GM18526 (cell line): ENCODE results near the gene BRMS1.

Source experiments
- POLR2A ChIP-seq: IDR thresholded peaks from 3 replicates; pipeline ENCODE4 v1.6.1; 2011; ENCODE audit not compliant: insufficient read length; ENCODE audit errors: extremely low read depth

Gene BRMS1

GRCh38 chr11:66365166-66365565 is 20.3 kb upstream of the BRMS1 start:
- TF ChIP-seq POLR2A = no peak

- no peak for TF ChIP-seq POLR2A
Observed at GRCh38 chr11:66363805-66364535, 19.1 kb upstream of the BRMS1 start.

- TF ChIP-seq POLR2A = no peak
Observed at GRCh38 chr11:66363187-66363601, 18.3 kb upstream of the BRMS1 start.

GRCh38 chr11:66362481-66363147 is 17.7 kb upstream of the BRMS1 start:
- no peak for TF ChIP-seq POLR2A

- TF ChIP-seq POLR2A = no peak
Observed at GRCh38 chr11:66361502-66361941, 16.6 kb upstream of the BRMS1 start.

GRCh38 chr11:66360406-66361073 is 15.6 kb upstream of the BRMS1 start:
- TF ChIP-seq POLR2A = no peak

- no peak for TF ChIP-seq POLR2A
Observed at GRCh38 chr11:66359662-66360087, 14.8 kb upstream of the BRMS1 start.

GRCh38 chr11:66349084-66349386 is 4.1 kb upstream of the BRMS1 start:
- no peak for TF ChIP-seq POLR2A

- peak; percentile 55 for TF ChIP-seq POLR2A
Observed at GRCh38 chr11:66347425-66348276, 2.7 kb upstream of the BRMS1 start, which contains the start of gene B4GAT1. Gene B4GAT1 (minus strand): TSS chr11:66347629. CDS start chr11:66347545, 84 bp downstream.

GRCh38 chr11:66346476-66347424 is 1.8 kb upstream of the BRMS1 start:
- TF ChIP-seq POLR2A = no peak

GRCh38 chr11:66345316-66345649 is 379 bp upstream of the BRMS1 start:
- no peak for TF ChIP-seq POLR2A

- TF ChIP-seq POLR2A = no peak
Observed at GRCh38 chr11:66343176-66343575, 1.7 kb downstream of the BRMS1 start.

GRCh38 chr11:66341502-66342126 is 3.3 kb downstream of the BRMS1 start:
- TF ChIP-seq POLR2A = no peak

GRCh38 chr11:66340596-66341501 is 4.1 kb downstream of the BRMS1 start:
- TF ChIP-seq POLR2A = no peak
